GM12878 (cell line): ENCODE measurements around the gene SMO. TPM values are rescaled to one million over a fixed set of nuclear protein-coding genes. Genes with fewer than 3 reads are reported as not detected.
A peak's percentile ranks its signal among the peaks of the same experiment; 100 is the strongest.

Experiments
- ATF7 ChIP-seq: fragments of 450-650 bp; IDR thresholded peaks from 2 replicates; pipeline ENCODE4 v1.6.1; 2016; ENCODE audit warnings: low read depth, mild to moderate bottlenecking
- CHD2 ChIP-seq: IDR thresholded peaks from 2 replicates; pipeline ENCODE4 v1.6.1; 2011; ENCODE audit warnings: low read depth, low read length, improper control_type of control experiment, borderline replicate concordance
- E2F8 ChIP-seq: fragments of 450-650 bp; IDR thresholded peaks from 2 replicates; pipeline ENCODE4 v1.6.1; 2018; ENCODE audit warnings: mild to moderate bottlenecking, low read depth, moderate library complexity; ENCODE audit not compliant: partially characterized antibody
- EGR1 ChIP-seq, 2 experiments: IDR thresholded peaks; 1 replicate in 1 of 2; 2 replicates in 1 of 2; pipeline ENCODE4 v1.6.1; 2011 to 2012; ENCODE audit warnings: low read depth in 2 of 2, low read length in 2 of 2, borderline replicate concordance in 1 of 2, mild to moderate bottlenecking in 1 of 2, moderate library complexity in 1 of 2
- FOS ChIP-seq: IDR thresholded peaks from 3 replicates; pipeline ENCODE4 v1.6.1; 2011; ENCODE audit warnings: borderline replicate concordance; ENCODE audit not compliant: insufficient read length; ENCODE audit errors: extremely low read depth
- IKZF2 ChIP-seq, 2 experiments: fragments of 450-650 bp; IDR thresholded peaks; 2 replicates each; pipeline ENCODE4 v1.6.1; 2017; ENCODE audit warnings: mild to moderate bottlenecking in 2 of 2, moderate library complexity in 2 of 2
- MAX ChIP-seq: IDR thresholded peaks from 2 replicates; pipeline ENCODE4 v1.6.1; 2012; ENCODE audit warnings: low read depth, low read length, improper control_type of control experiment
- MXI1 ChIP-seq: fragments of 150-350 bp; IDR thresholded peaks from 2 replicates; pipeline ENCODE4 v1.6.1; 2011; ENCODE audit warnings: low read depth, mild to moderate bottlenecking, inconsistent platforms, low read length, improper control_type of control experiment
- NFYA ChIP-seq: IDR thresholded peaks from 2 replicates; pipeline ENCODE4 v1.6.1; 2011; ENCODE audit warnings: low read depth, mild to moderate bottlenecking, low read length, improper control_type of control experiment, borderline replicate concordance
- NFYB ChIP-seq: IDR thresholded peaks from 2 replicates; pipeline ENCODE4 v1.6.1; 2011; ENCODE audit warnings: low read depth, mild to moderate bottlenecking, low read length, improper control_type of control experiment, moderate library complexity; ENCODE audit not compliant: insufficient read depth
- NR2F1 ChIP-seq: fragments of 450-650 bp; conservative IDR thresholded peaks from 2 replicates; pipeline ENCODE4 v1.6.1; 2017; ENCODE audit warnings: mild to moderate bottlenecking
- POLR2A ChIP-seq: IDR thresholded peaks from 2 replicates; pipeline ENCODE4 v1.6.1; 2011; ENCODE audit warnings: low read depth, mild to moderate bottlenecking, low read length
- POU2F2 ChIP-seq: IDR thresholded peaks from 3 replicates; pipeline ENCODE4 v1.6.1; 2011; ENCODE audit warnings: low read depth, mild to moderate bottlenecking, low read length, borderline replicate concordance
- SP1 ChIP-seq: IDR thresholded peaks from one replicate; pipeline ENCODE4 v1.6.1; 2011; ENCODE audit warnings: low read depth, low read length
- TAF1 ChIP-seq: IDR thresholded peaks from 2 replicates; pipeline ENCODE4 v1.6.1; 2011; ENCODE audit warnings: mild to moderate bottlenecking, low read depth, low read length, borderline replicate concordance
- TCF12 ChIP-seq: IDR thresholded peaks from 2 replicates; pipeline ENCODE4 v1.6.1; 2011; ENCODE audit warnings: low read depth, mild to moderate bottlenecking, low read length
- TCF3 ChIP-seq: IDR thresholded peaks from 2 replicates; pipeline ENCODE4 v1.6.1; 2012; ENCODE audit warnings: low read depth, mild to moderate bottlenecking, low read length, borderline replicate concordance; ENCODE audit not compliant: insufficient read depth
- ZNF217 ChIP-seq: fragments of 450-650 bp; IDR thresholded peaks from 2 replicates; pipeline ENCODE4 v1.6.1; 2017; ENCODE audit warnings: antibody characterized with exemption, mild to moderate bottlenecking
- polyA plus RNA-seq, 11 experiments: library from polyadenylated mRNA; depleted of rRNA in 4 of 11; unstranded in 6 of 11; stranded (reverse) in 5 of 11; fragments of >200 nt; fragmentation: Nextera tagmentation in 4 of 11; fragmentation: Illumina TruSeq in 1 of 11; extraction: Ambion mirVana in 4 of 11; extraction: Trizol in 1 of 11; gene quantifications; 1 replicate in 1 of 11; 2 replicates in 10 of 11; pipeline versions ENCODE4 v1.2.1 to v1.2.3, GENCODE V29; 2011 to 2016; ENCODE audit warnings: inconsistent platforms in 2 of 11, missing spikeins in 2 of 11, low read depth in 1 of 11
- total RNA-seq, 4 experiments: library from RNA; depleted of rRNA in 3 of 4; stranded (reverse); fragments of >200 nt in 3 of 4; fragmentation: Illumina TruSeq in 1 of 4; extraction: Trizol in 1 of 4; gene quantifications; 2 replicates each; pipeline versions ENCODE4 v1.2.1 to v1.2.3, GENCODE V29; 2013 to 2021

SMO gene
- total and polyA plus RNA-seq, 10 of the 15 experiments (the other 5 are each of a cell fraction or from before 2014, with no cell fraction given), result 0.40 to 11.2 (median 2.6) TPM

- TF ChIP-seq NR2F1 (no peak), NFYB (peak; percentile 93), IKZF2 (IDR thresholded peaks at IDR 0.05) (0 out of 4 replicates have a peak, but pooled peaks have one; percentile 14 to 17), NFYA (no peak), TCF3 (0 out of 2 replicates have a peak, but pooled peaks have one; percentile 40), EGR1 (IDR thresholded peaks at IDR 0.05; ENCODE audit: borderline replicate concordance in 1 of 2, low read depth in 2 of 2, low read length in 2 of 2) (peak in 1 of 2 experiments; percentile 53; a peak in 1 of 3 replicates), TAF1 (peak; percentile 28; the same call in 1 of the 2 replicates), SP1 (peak; percentile 92), POU2F2 (peak; percentile 83; the same call in 1 of the 3 replicates), ZNF217 (no peak), CHD2 (peak; percentile 71; the same call in 1 of the 2 replicates), E2F8 (no peak), POLR2A (peak; percentile 73), FOS (peak; percentile 68), MXI1 (peak; percentile 23; the same call in 1 of the 2 replicates), ATF7 (0 out of 2 replicates have a peak, but pooled peaks have one; percentile 22), TCF12 (peak; percentile 59; the same call in 1 of the 2 replicates), MAX (0 out of 2 replicates have a peak, but pooled peaks have one; percentile 19)
Observed at GRCh38 chr7:129144095-129144833, 44.2 kb upstream of the SMO start, which contains the start of gene TSPAN33 (continued).
